Skeletal muscle cell (primary cell): ENCODE data around the gene CCDC106.

Source experiments
- DNase-seq: peaks from one replicate; pipeline ENCODE4 v3.0.0-alpha.2; 2010; ENCODE audit warnings: low read depth
- H3K4me3 ChIP-seq: 2 replicates; pipeline ENCODE4 v1.5.1; 2011; ENCODE audit warnings: low read depth, mild to moderate bottlenecking, control low read depth, low read length, moderate library complexity

Gene CCDC106

DNA sequence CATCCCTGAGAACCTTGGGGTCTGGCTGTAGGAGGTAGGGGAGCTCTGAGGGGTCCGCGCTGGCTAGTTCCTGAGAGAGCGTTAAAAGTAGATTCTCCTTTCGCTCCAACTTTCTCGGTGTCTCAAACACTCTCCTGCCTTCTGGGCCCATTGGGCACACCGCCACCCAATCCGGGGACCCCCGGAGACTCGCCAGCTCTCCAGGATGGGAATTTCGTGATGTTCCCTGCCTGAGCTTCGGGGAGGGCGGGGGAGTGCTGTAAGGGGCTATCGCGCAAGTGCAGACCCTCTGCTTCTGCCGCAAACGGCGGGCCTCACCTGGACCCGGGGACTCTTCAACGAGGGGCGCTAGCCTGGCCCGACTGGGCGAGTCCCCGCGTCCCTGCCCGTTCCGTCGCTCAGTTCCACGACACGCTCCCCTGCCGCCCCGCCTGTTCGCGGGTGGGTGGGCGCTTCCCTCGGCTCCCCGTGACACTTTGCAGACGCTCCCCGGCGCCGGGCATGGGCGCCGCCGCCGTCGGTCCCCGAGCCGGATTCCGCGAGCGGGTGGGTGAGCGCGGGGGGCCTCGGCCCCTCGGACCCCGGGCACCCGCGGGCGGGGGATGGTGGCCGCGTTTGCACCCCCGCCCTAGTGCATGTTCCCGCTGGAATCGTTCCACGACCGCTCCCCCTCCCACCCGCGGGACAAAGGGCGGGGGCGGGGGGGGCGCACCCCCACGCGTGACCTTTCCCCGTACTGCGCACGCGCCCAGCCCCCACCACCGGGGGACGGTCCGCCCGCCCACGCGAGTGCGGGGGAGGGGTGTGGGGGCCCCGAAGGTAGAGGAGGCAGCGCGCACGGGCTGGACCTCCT lies at the start of gene CCDC106:
TSS of gene CCDC106 (plus strand) at position 481 of the 853 bp plus-strand sequence. CDS start 835 bp downstream, outside the sequence.
- DNase-seq: peak; percentile 43
- H3K4me3 ChIP-seq: peak within 1 kb of the TSS; percentile 76

DNA sequence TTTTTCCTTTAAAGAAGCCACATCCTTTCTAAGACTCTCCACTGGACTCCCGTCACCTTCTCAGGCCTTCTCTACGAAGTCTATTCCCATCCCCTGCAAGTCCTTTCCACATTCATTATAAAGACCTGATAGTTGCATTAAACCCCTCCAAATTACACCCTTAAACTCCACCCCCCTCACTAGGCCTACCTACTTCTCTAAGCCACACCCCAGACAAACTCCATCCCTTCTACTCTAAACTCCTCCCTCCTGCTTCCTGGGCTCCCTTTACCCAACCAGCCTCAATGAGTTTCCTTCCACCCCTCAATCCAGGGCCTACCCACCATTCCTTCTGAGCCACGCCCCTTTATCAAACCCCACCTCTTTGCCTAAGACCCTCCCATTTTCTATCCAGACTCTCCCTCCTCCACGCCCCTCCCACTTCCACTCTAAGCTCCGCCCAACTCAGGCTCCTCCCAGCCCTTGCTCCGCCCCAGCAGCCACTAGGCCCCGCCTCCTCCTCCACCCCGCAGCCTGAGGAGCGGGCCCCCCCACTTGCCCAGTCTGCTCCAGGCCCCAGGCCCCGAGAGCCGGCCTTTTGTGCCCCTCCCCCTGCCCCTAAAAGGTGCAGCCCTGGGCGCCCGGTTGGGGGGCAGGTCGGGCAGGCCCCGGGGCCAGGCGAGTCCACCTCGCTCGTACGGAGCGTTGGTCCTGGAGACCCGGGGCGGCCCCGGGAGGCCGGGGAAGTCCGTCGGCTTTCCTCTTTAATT lies 49.1 kb upstream of the CCDC106 start:
- peak; percentile 79 for DNase-seq

DNA sequence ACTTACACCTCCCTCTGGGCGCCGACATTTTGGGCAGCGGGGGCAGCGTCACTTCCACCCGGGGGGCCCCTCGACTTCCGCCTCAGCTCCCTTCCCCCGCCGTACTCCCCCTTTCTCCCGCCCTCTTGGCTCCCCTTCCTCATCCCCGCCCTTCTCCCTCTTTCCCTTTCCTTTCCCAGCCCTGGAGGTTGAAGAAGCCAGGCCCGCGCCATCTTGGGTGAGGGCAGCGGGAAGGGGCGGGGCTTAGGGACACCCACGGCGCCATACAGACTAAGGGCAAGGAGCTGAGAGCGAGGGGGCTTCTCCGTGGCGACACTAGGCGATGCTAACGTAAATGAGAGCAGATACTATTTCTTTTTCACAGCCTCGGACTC lies 48.6 kb upstream of the CCDC106 start, which contains the start of gene FIZ1:
TSS of gene FIZ1 (minus strand) at position 50 of the 374 bp plus-strand sequence. CDS start 1,652 bp downstream, outside the sequence.
- peak; percentile 97 for DNase-seq
- H3K4me3 ChIP-seq: peak within 1 kb of the TSS; percentile 82

More for the DNA sequence above, 49.1 kb upstream of the CCDC106 start:
- H3K4me3 ChIP-seq: peak overlapping the region; percentile 82

DNA sequence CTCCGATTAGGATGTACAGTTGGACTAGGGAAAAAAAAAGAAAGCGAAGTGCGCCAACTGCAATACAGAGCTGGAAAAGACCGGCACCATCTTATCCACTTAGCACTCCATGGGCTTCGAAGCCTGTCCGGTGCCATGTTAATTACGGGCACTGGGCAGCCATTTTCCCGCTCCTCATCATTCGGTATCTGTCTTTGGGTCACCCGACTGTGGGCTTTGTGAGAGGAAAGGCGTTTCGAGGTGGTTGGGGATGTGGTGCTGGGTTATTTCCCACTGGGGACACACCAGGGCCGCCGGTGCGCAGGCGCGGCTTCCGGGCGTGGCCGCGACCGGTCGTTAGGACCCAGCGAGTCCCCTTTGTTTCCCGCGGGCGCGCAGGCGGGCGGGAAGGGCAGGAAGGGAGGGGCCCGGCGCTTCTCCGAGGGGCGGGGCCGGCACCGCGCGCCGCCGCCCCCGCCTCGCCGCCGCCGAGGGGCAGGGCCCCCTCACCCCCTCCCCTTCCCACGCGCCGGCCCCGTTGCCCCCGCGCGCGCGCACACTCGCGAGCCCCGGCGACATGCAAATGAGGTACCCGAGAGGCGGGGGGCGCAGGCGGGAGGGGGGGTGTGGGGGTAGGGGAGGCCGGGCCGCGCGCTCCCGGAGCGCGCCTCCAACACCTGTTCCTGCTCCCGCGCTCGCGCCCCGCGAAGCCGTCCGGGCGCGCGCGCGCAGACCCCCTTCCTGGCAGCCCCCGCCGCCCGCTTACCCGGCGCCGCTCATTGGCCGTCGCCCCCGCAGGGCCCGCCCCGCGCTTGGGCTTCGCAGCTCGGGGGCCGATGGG lies 48.0 kb upstream of the CCDC106 start, which contains the start of gene ZNF524:
TSS of gene ZNF524 (plus strand) at position 447 of the 820 bp plus-strand sequence. CDS start 1,825 bp downstream, outside the sequence.
- peak; percentile 53 for DNase-seq
- H3K4me3 ChIP-seq: peak within 1 kb of the TSS; percentile 82

DNA sequence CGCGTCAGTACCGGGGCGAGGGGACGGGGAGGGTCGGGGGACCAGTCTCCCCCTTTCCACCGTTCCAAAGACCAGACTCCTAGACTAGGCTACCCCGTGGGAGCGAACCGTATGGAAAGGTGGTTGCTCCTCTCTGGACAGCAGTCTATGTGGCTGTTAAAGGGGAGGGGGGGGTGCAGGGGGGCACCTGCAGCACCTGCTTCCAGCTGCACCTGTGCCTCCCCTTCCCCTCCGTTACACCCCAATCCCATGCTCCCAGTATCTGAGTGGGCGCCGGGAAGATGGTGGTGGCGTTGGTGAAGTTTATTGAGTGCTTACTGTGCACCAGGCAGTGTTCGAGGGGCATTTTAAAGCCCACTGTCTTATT lies 47.4 kb upstream of the CCDC106 start:
- peak overlapping the region; percentile 82 for H3K4me3 ChIP-seq
- DNase-seq: no peak

DNA sequence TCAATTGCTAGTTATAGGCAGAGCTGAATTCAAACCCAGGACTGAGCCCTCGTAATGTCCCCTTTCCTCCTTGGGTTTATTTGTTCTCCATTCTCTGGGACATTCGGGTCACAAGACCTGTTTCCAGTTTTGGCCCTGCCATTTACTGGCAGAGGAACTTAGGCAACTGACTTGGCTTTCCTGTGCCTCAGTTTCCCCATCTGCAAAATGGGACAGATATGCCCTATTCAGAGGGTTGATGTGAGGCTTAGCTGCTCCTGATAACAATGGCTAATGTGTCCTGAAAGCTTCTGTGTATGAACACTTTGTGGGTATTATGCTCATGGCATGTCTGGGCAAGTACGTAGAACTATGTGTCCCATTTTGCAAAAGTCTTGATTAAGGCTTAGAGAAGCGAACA lies 46.9 kb upstream of the CCDC106 start:
- no peak for DNase-seq
- peak overlapping the region; percentile 82 for H3K4me3 ChIP-seq

DNA sequence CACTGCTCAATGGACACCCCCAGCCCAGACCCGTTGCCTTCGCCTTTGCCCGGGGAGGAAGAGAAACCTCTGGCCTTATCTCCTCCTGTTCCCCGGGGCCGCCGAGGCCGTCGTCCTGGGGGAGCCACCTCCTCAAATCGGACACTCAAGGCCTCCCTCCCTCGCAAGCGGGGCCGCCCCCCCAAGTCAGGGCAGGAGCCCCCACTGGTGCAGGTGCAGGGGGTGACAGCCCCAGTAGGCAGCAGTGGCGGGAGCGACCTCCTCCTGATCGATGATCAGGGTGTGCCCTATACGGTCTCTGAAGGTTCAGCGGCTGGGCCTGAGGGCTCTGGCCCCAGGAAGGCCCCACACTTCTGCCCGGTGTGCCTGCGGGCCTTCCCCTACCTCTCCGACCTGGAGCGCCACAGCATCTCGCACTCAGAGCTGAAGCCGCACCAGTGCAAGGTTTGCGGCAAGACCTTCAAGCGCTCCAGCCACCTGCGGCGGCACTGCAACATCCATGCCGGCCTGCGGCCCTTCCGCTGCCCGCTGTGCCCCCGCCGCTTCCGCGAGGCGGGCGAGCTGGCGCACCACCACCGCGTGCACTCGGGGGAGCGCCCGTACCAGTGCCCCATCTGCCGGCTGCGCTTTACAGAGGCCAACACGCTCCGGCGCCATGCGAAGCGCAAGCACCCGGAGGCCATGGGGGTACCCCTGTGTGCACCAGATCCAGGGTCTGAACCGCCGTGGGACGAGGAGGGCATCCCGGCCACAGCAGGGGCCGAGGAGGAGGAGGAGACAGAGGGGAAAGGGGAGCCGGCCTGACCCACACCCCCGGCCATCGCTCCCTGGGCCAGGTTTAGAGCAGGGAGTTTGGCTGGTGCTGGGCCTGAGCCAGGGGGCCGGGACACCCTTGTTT lies 45.7 kb upstream of the CCDC106 start:
- H3K4me3 ChIP-seq: no peak overlapping the region
- DNase-seq: no peak

DNA sequence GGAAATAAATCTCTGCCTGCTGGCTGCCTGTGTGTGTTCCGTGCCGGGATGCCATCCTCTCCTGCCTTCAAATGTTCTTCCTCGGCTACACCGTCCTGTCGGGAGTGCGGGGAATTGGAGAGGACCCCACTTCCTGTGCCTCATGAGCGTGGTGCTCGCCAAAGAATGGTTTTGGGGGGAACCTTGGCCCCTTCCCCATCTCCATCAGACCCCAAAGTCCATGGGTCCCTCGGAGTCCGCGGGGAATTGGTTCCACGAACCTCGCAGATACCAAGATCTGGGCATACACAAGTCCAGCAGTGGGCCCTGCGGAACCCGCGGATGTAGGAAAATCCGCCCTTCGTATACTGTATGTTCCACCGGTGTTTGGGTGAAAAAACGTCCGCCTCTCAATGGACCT lies 44.9 kb upstream of the CCDC106 start:
- H3K4me3 ChIP-seq: no peak overlapping the region
- DNase-seq: no peak

DNA sequence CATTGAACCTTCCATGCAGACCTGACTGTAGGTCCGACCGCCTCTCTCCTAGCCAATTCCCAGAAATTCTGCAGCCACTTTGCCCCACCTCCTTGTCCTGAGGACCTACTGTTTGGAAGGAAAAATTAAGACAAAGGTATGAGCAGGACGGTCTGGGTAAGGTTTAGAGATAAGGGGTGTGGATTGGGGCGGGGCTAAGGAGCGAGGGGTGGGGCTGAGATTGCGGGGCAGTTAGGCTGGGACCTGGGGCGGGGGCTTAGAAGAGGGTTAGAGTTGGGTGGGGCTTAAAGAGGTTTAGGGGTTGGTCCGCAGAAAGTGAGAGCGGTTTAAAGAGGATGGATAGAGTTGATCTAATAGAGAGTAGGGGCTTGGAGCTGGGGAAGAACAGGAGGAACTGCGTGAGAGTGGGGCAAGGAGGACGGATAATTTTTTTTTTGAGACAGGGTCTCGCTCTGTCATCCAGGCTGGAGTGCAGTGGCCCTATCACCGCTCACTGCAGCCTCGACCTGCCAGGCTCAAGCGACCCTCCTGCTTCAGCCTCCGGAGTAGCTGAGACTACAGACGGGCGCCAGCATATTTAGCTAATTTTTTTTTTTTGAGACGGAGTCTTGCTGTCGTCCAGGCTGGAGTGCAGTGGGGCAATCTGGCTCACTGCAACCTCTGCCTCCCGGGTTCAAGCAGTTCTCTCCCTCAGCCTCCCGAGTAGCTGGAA lies 44.3 kb upstream of the CCDC106 start:
- no peak for DNase-seq
- H3K4me3 ChIP-seq: no peak overlapping the region

DNA sequence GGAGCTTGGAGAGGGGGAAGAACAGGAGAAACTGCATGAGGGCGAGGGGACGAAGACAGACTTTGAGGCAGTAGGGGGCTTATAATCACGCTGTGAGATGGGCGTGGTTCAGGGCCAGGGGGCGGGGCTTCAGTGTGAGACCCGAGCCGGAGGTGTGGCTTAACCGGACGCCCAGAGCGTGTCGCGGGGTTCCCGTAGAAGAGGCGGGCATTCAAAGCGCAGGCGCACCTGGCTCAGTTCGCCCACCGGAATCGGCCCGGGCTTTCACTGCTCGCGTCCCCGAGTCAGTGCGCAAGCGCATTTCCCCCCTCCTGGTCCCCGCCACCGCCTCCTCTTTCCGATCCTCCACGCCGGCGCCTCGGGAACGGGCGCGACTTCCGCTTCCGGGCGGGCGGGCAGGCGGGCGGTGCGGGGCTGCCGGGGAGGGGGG lies 42.8 kb upstream of the CCDC106 start:
- peak overlapping the region; percentile 95 for H3K4me3 ChIP-seq
- peak; percentile 88 for DNase-seq

DNA sequence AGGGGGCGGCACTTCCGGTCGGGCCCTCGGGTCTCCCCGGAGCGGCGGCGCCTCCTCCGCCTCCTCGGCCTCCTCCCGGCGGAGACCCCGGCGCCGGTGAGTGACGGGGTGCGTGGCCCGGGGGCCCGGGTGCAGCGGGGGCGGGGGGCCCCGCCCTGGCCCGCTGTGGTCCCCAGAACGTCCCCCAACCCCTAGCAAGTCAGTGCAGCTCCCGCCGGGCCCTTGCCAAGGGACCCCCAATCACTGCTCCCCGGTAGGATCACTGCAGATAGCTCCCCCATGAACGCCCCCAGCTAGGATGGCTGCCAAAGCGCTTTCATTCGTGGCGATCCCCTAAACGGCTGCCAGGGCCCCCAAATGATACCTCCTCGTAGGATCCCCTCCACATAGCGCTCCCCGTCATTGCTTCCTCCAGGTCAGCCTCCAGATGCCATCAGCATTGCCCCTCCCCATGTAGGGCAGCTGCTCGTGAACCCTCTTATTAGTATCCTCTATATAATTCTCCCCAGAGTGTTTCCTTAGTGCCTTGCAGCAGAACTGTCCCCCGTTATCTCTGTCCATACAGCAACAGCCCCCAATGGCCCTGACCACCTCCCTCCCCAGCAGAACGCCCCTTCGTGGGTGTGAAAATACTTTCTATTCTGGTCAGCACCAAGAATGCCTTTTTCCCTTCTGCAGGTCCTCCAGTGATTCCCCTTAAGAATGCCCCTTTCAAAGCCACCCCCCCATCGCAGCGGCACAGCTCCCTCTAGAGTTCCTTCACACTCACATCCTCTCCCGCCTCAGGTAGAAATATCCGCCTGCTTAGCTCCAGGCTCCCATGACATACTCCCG lies 42.2 kb upstream of the CCDC106 start, which contains the start of gene ZNF865:
TSS of gene ZNF865 (plus strand) at position 11 of the 834 bp plus-strand sequence. CDS start 7,972 bp downstream, outside the sequence.
- peak within 1 kb of the TSS; percentile 95 for H3K4me3 ChIP-seq
- peak; percentile 61 for DNase-seq

DNA sequence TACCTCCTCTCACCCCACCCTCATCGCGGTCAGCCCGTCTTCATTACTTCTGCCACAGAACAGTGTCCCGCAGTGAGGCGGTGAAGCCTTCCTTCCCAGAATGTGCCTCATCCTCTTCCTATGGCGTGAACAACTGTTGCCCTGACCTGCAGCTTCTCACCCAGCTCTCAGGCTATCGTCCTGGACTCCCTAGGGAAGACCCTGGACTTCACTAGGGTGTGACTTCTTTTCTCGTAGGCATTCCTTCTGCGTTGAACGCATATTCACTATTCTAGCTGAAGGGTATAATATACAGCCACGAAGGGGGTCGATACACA lies 41.6 kb upstream of the CCDC106 start:
- peak overlapping the region; percentile 95 for H3K4me3 ChIP-seq
- no peak for DNase-seq

DNA sequence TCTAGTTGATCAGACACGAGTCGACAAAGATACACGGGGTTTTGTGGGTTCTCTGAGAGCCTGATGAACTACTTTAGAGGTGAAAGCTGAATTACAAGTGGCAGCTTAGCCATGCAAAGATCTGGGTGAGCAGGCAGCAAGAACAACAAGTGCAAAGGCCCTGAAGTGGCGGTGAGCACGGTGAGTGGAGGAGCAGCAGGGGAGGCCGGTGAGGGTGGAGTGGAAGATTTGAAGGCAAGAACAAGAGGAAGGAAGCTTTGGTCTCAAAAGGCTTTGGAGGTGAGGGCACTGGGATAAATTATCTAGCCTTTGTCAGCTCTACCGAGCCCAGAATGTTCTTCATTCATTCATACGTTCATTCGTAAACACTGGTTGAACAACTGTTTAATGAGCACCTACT lies 41.2 kb upstream of the CCDC106 start:
- no peak for DNase-seq
- peak overlapping the region; percentile 95 for H3K4me3 ChIP-seq

DNA sequence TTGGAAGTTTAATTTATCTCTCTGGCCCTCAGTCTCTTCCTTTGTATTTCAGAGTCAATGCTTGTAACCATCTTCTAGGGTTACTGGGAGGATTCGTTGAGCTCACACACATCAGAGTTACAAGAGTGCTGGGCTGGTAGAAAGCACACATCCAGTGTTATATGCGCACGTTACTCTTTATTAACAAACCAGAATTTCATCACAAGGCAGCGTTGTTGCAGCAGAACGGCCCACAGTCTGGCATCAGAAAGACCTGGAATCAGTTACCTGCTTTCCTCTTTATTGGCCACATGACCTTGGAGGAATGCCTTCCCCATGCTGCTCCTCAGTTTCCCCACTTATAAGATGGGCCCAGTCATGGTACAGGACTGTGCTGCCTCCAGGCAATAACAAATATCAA lies 38.7 kb upstream of the CCDC106 start:
- H3K4me3 ChIP-seq: no peak overlapping the region
- no peak for DNase-seq

DNA sequence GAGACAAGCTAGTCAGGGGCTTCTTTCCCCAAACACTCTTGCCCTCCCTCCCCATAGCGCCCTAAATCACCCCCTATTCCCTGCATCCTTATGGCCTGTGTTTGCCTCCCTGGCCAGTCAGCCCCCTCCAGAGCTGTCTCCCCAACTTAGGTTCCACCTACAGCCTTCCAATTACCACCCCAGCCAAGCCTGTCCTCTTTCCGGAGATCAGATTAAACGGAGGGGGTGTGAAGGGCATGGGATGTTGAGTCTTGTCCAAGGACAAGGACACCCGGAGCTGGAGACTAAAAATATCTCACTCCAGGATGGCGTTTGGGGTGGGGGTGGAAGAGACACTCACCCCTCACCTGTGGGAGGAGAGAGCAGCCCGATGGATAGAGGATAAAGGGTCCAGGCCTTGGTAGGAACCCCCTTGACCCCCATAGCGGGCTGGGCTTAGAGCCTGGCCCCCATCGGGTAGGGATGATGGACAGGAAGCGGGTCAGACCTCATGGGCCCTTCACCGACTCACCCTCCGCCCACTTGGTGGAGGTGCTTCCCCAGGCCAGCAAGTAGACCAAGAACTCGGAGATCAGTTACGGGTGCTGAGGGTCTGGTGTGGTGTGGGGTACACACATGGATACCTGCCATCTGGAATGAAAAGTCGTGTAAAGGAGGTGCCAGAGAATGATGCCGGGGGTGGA lies 36.6 kb upstream of the CCDC106 start:
- DNase-seq: no peak
- H3K4me3 ChIP-seq: no peak overlapping the region

DNA sequence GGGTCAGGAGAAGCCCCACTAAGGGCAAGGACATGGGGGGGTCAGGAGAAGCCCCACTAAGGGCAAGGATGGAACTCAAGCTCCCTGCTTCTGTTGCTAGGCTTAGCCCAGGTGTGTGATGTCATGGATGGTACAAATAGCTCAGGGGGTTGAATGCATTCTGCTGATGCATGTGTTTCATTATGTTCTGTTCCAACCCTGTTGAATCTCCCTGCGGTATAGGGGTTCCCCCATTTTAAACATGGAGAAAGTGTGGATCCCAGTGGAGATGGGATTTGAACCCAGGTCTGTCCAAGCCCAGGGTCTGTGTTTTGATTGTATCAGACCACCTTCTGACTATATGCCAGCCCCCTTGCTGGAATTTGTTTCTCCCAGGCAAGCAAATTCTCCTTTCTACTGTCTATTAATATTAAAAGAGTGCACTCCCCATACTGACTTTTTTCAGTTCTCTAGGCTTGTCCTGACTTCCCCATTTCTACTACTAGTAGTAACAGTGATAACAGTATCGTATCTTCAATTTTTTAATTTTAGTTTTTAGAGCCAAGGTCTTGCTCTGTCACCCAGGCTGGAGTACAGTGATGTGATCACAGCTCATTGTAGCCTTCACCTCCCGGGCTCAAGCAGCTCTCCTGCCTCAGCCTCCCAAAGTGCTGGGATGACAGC lies 35.9 kb upstream of the CCDC106 start:
- DNase-seq: no peak
- H3K4me3 ChIP-seq: no peak overlapping the region
